Activated naive CD4-positive, alpha-beta T cell treated with anti-CD3 and anti-CD28 coated beads, Interleukin-2, amount 50 U/mL, for 72 hours (primary cell): Measurements from ENCODE around the gene ADAT3. TPM values are rescaled to one million over a fixed set of nuclear protein-coding genes. Genes with fewer than 3 reads are reported as not detected.
A peak's percentile ranks its signal among the peaks of the same experiment; 100 is the strongest.

Experiments used
- ATAC-seq, 2 donors: fragments of 150-1000 bp; cut with Tn5 transposase; 2 replicates each; pipeline ENCODE4 v1.10.0; 2021; ENCODE audit warnings: mild to moderate bottlenecking in 2 of 2, moderate library complexity in 2 of 2
- DNase-seq, 2 donors: peaks; one replicate each; pipeline ENCODE4 v3.0.0; 2021 to 2022; ENCODE audit warnings: low spot score in 2 of 2
- H3K27ac Mint-ChIP-seq, 2 donors: one replicate each; pipeline ENCODE4 v1.8.0; 2022; ENCODE audit warnings: mild to moderate bottlenecking in 2 of 2, mixed read lengths in 2 of 2
- H3K36me3 Mint-ChIP-seq, 2 donors: one replicate each; pipeline ENCODE4 v1.8.0; 2022; ENCODE audit warnings: mixed read lengths in 2 of 2
- H3K9me3 Mint-ChIP-seq, 2 donors: one replicate each; pipeline ENCODE4 v1.8.0; 2022; ENCODE audit warnings: mixed read lengths in 2 of 2
- total RNA-seq, 2 donors: library from RNA; stranded (reverse); gene quantifications; one replicate each; pipeline ENCODE4 v1.2.3, GENCODE V29; 2022

ADAT3 gene
- total RNA-seq, 2 donors from 2014 or later: 8.5 to 10.0 TPM

GRCh38 chr19:1936916-1937610 is 31.9 kb downstream of the ADAT3 start:
- DNase-seq: no peak
- Mint-ChIP-seq H3K36me3 (peaks cover 0 to 8% of the 10 kb centered on the region in 2 donors), H3K9me3 (peaks cover 0 to 5% of the 10 kb centered on the region in 2 donors), H3K27ac (no peak overlapping the region)
- ATAC-seq: no peak

- no peak overlapping the region for H3K27ac Mint-ChIP-seq
- DNase-seq: no peak
- H3K36me3 Mint-ChIP-seq: peaks cover 0 to 17% of the 10 kb centered on the region in 2 donors
- no peak for ATAC-seq
- H3K9me3 Mint-ChIP-seq: peaks cover 0 to 5% of the 10 kb centered on the region in 2 donors
Observed at GRCh38 chr19:1938071-1938470, 32.9 kb downstream of the ADAT3 start.

- ATAC-seq (peak; percentile 40 to 62), DNase-seq (no peak)
- peak within 1 kb of the TSS; percentile 89 to 95 for H3K27ac Mint-ChIP-seq
- H3K36me3 Mint-ChIP-seq: peaks cover 0 to 9% of the 10 kb centered on the region in 2 donors
- no peaks in the 10 kb centered on the region for H3K9me3 Mint-ChIP-seq
Observed at GRCh38 chr19:1941146-1942077, 36.2 kb downstream of the ADAT3 start, which contains the start of gene CSNK1G2. CSNK1G2 (plus strand) TSS chr19:1941172; CDS start chr19:1969773, 28,601 bp downstream.

- Mint-ChIP-seq H3K27ac (peak overlapping the region; percentile 85 to 88), H3K36me3 (peaks cover 0 to 9% of the 10 kb centered on the region in 2 donors), H3K9me3 (no peaks in the 10 kb centered on the region)
- ATAC-seq (peak; percentile 52 to 67), DNase-seq (peak; percentile 72 to 84)
Observed at GRCh38 chr19:1942078-1942933, 37.1 kb downstream of the ADAT3 start.

- H3K27ac Mint-ChIP-seq: peak overlapping the region; percentile 84 to 88
- ATAC-seq: no peak
- no peak for DNase-seq
- H3K36me3 Mint-ChIP-seq: peaks cover 0 to 9% of the 10 kb centered on the region in 2 donors
- H3K9me3 Mint-ChIP-seq: no peaks in the 10 kb centered on the region
Observed at GRCh38 chr19:1942934-1943555, 37.8 kb downstream of the ADAT3 start.

GRCh38 chr19:1943661-1944087 is 38.5 kb downstream of the ADAT3 start:
- no peaks in the 10 kb centered on the region for H3K9me3 Mint-ChIP-seq
- peak overlapping the region; percentile 84 to 88 for H3K27ac Mint-ChIP-seq
- peaks cover 0 to 9% of the 10 kb centered on the region in 2 donors for H3K36me3 Mint-ChIP-seq
- ATAC-seq (no peak), DNase-seq (no peak)

- Mint-ChIP-seq H3K9me3 (no peaks in the 10 kb centered on the region), H3K27ac (no peak overlapping the region), H3K36me3 (peaks cover 0 to 9% of the 10 kb centered on the region in 2 donors)
- ATAC-seq (no peak), DNase-seq (no peak)
Observed at GRCh38 chr19:1944088-1944915, 39.1 kb downstream of the ADAT3 start.

- ATAC-seq: no peak
- Mint-ChIP-seq H3K36me3 (peaks cover 0 to 9% of the 10 kb centered on the region in 2 donors), H3K27ac (no peak overlapping the region), H3K9me3 (no peaks in the 10 kb centered on the region)
- DNase-seq: no peak
Observed at GRCh38 chr19:1944916-1945561, 39.8 kb downstream of the ADAT3 start.

- DNase-seq: peak in 1 of 2 donors; percentile 31
- ATAC-seq: no peak
- no peak overlapping the region for H3K27ac Mint-ChIP-seq
Observed at GRCh38 chr19:1945899-1946298, 40.7 kb downstream of the ADAT3 start.

GRCh38 chr19:1947651-1948209 is 42.5 kb downstream of the ADAT3 start:
- H3K36me3 Mint-ChIP-seq: peaks cover 0 to 2% of the 10 kb centered on the region in 2 donors
- H3K9me3 Mint-ChIP-seq: no peaks in the 10 kb centered on the region
- DNase-seq (no peak), ATAC-seq (no peak)
- H3K27ac Mint-ChIP-seq: no peak overlapping the region

More at GRCh38 chr19:1945899-1946298, 40.7 kb downstream of the ADAT3 start:
- Mint-ChIP-seq H3K9me3 (no peaks in the 10 kb centered on the region), H3K36me3 (peaks cover 0 to 9% of the 10 kb centered on the region in 2 donors)

GRCh38 chr19:1949304-1950101 is 44.3 kb downstream of the ADAT3 start:
- ATAC-seq (no peak), DNase-seq (no peak)
- H3K36me3 Mint-ChIP-seq: no peaks in the 10 kb centered on the region
- H3K27ac Mint-ChIP-seq: peak overlapping the region in 1 of 2 donors; percentile 50
- H3K9me3 Mint-ChIP-seq: no peaks in the 10 kb centered on the region

- H3K36me3 Mint-ChIP-seq: no peaks in the 10 kb centered on the region
- DNase-seq (no peak), ATAC-seq (no peak)
- H3K27ac Mint-ChIP-seq: no peak overlapping the region
- H3K9me3 Mint-ChIP-seq: no peaks in the 10 kb centered on the region
Observed at GRCh38 chr19:1950640-1951039, 45.4 kb downstream of the ADAT3 start.

- no peak for DNase-seq
- Mint-ChIP-seq H3K9me3 (no peaks in the 10 kb centered on the region), H3K27ac (no peak overlapping the region), H3K36me3 (no peaks in the 10 kb centered on the region)
- ATAC-seq: no peak
Observed at GRCh38 chr19:1952635-1953034, 47.4 kb downstream of the ADAT3 start.

GRCh38 chr19:1953037-1953436 is 47.8 kb downstream of the ADAT3 start:
- DNase-seq: no peak
- Mint-ChIP-seq H3K27ac (no peak overlapping the region), H3K9me3 (no peaks in the 10 kb centered on the region), H3K36me3 (no peaks in the 10 kb centered on the region)
- ATAC-seq: no peak
